Measurements from ENCODE around the gene MED31. TPM values are rescaled to one million over a fixed set of nuclear protein-coding genes. Genes with fewer than 3 reads are reported as not detected.

The MED31 gene
- total and polyA plus RNA-seq, 2 donors (not counting 3 experiments of a cell fraction or from before 2014, with no cell fraction given), result 13.7 to 29.4 TPM

- Histone ChIP-seq H3K9ac (replicated peaks; ENCODE audit: extremely low read depth, insufficient read depth, low read length) (no peak overlapping the region), H3K36me3 (ENCODE audit: control insufficient read depth in 2 of 2, extremely low read depth in 1 of 2, insufficient read depth in 2 of 2, low read length in 2 of 2) (no peaks in the 10 kb centered on the region), H3K79me2 (ENCODE audit: control insufficient read depth, insufficient read depth, low read length) (no peaks in the 10 kb centered on the region), H3K9me3 (replicated peaks; ENCODE audit: control insufficient read depth, insufficient read depth, low read length) (no peaks in the 10 kb centered on the region), H3K4me2 (ENCODE audit: insufficient read depth, low read length) (no peak overlapping the region), H3K4me1 (ENCODE audit: control insufficient read depth, extremely low read depth, insufficient read depth, low read length) (no peaks in the 10 kb centered on the region), H2AFZ (ENCODE audit: low read depth, low read length) (no peak overlapping the region), H3K27ac (ENCODE audit: insufficient read depth, low read depth, low read length) (no peak overlapping the region), H3K9me1 (replicated peaks; ENCODE audit: control insufficient read depth, extremely low read depth, insufficient read depth, low read length) (no peaks in the 10 kb centered on the region), H3K27me3 (ENCODE audit: control insufficient read depth in 2 of 2, insufficient read depth in 2 of 2, low read length in 2 of 2) (peaks cover 17 to 31% of the 10 kb centered on the region in 2 experiments), H3K4me3 (replicated peaks in 1 of 3; ENCODE audit: insufficient read depth in 1 of 3, low read depth in 1 of 3, low read length in 3 of 3) (no peak overlapping the region), H4K20me1 (replicated peaks; ENCODE audit: control insufficient read depth, extremely low read depth, insufficient read depth, low read length) (no peaks in the 10 kb centered on the region)
- intact Hi-C loops (cut with micrococcal nuclease) (no loop called here), dilution Hi-C loops (cut with MboI; ENCODE audit: extremely low pct_ligation_motif_present, low sequenced_read_pairs) (no loop called here)
- no TSS peak for BruUV-seq (replicated peaks)
- ChIA-PET POLR2A (no interaction called here), CTCF (interaction anchor here (1.0 to 2.0 kb wide), 3 partner anchors 41 to 343 kb away, joined by 3 to 9 read pairs (median 3); no protein-coding TSS in a partner anchor)
- DNase-seq (ENCODE audit: low read depth, low spot score) (no peak), FAIRE-seq (no peak)
- TF ChIP-seq JUN (IDR thresholded peaks at IDR 0.05; ENCODE audit: borderline replicate concordance, insufficient read depth, insufficient read length, low read depth) (no peak), EZH2 (IDR thresholded peaks at IDR 0.05; ENCODE audit: borderline replicate concordance, low read depth, low read length, severe bottlenecking) (no peak), CTCF (IDR thresholded peaks at IDR 0.05; ENCODE audit: extremely low read depth in 1 of 2, insufficient read depth in 1 of 2, low read depth in 1 of 2, low read length in 2 of 2) (no peak), POLR2AphosphoS5 (IDR thresholded peaks at IDR 0.05; ENCODE audit: insufficient read depth, low read depth, low read length) (no peak), FOS (IDR thresholded peaks at IDR 0.05; ENCODE audit: borderline replicate concordance, insufficient read depth, low read length) (no peak), POLR2A (IDR thresholded peaks at IDR 0.05; ENCODE audit: low read depth, low read length) (no peak), MAX (IDR thresholded peaks at IDR 0.05; ENCODE audit: insufficient read depth, insufficient read length) (no peak), GATA2 (IDR thresholded peaks at IDR 0.05; ENCODE audit: insufficient read depth, insufficient read length, low read depth, low read length) (no peak), MYC (IDR thresholded peaks at IDR 0.05; ENCODE audit: low read depth, low read length) (no peak)
Observed at GRCh38 chr17:6661464-6661848, 10.1 kb upstream of the MED31 start.

All from endothelial cell of umbilical vein (primary cell).